Breast epithelium (tissue), 3 donors: ENCODE results near the gene DNAH8.

Experiments used
- POLR2A ChIP-seq: fragments of 450-650 bp; IDR thresholded peaks from one replicate; pipeline ENCODE4 v1.6.1; 2016; ENCODE audit warnings: antibody characterized with exemption, mild to moderate bottlenecking, moderate library complexity
- POLR2AphosphoS5 ChIP-seq, 3 donors: sonication (generic); formaldehyde crosslinking; IDR thresholded peaks; one replicate each; pipeline ENCODE4 v1.6.1; 2017; ENCODE audit warnings: antibody characterized with exemption in 3 of 3
- TF ChIP-seq, protein P1 (sequence below), 3 donors: fragments of 450-650 bp; IDR thresholded peaks; one replicate each; pipeline ENCODE4 v1.5.1; 2016 to 2017; ENCODE audit warnings: antibody characterized with exemption in 3 of 3, mild to moderate bottlenecking in 3 of 3, moderate library complexity in 3 of 3

GRCh38 chr6:38738261-38738660 lies 23.1 kb downstream of the DNAH8 start:
- TF ChIP-seq, protein P1, sequence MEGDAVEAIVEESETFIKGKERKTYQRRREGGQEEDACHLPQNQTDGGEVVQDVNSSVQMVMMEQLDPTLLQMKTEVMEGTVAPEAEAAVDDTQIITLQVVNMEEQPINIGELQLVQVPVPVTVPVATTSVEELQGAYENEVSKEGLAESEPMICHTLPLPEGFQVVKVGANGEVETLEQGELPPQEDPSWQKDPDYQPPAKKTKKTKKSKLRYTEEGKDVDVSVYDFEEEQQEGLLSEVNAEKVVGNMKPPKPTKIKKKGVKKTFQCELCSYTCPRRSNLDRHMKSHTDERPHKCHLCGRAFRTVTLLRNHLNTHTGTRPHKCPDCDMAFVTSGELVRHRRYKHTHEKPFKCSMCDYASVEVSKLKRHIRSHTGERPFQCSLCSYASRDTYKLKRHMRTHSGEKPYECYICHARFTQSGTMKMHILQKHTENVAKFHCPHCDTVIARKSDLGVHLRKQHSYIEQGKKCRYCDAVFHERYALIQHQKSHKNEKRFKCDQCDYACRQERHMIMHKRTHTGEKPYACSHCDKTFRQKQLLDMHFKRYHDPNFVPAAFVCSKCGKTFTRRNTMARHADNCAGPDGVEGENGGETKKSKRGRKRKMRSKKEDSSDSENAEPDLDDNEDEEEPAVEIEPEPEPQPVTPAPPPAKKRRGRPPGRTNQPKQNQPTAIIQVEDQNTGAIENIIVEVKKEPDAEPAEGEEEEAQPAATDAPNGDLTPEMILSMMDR (IDR thresholded peaks at IDR 0.05): no peak
- TF ChIP-seq POLR2A (no peak), POLR2AphosphoS5 (IDR thresholded peaks at IDR 0.05) (no peak)
